ENCODE results near the gene SMG6. TPM values are rescaled to one million over a fixed set of nuclear protein-coding genes. Genes with fewer than 3 reads are reported as not detected.

SMG6 gene
- 44.8 and 51.4 TPM in 2 replicates for total RNA-seq

GRCh38 chr17:2303204-2304188, at the start of gene SMG6, which contains the start of gene SRR:
TSS of gene SMG6 (minus strand) at chr17:2303785. CDS start at chr17:2303720, 65 bp downstream.
TSS of gene SRR (plus strand) at chr17:2303950. CDS start at chr17:2315561, 11,611 bp downstream.

DNA sequence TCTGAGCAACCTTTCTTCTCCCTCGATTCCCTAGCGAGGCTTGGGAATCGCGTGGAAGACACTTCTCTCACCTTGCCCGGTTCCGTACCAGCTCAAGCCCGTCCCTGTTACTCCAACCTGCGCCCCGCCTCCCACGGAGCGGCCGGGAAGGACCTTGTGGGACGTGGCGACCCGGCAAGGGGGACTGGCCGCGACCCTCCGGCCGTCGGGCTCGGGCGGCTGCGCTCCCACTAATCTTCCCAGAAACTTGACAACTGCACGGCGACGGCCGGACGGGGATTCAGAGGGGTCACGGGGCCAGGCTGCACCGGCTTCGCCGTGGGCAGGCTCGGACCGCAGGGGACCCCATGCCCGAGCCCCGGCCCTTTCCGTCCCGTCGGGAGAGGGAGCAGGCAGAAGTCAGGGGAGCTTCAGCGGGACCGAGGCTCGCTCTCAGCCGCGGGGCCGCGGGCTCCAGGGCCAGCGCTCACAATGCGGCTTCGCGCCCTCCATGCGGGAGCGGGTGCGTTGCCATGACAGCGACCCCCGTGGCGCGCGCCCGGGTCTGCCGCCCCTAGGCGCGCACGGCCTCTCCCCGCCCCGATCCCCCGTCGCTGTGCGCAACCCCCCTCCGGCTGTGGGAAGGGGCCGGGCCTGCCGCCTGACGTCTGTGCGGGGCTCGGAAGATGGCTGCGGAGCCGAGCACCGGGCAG, 33.4 kb upstream of the SMG6 start, which contains the start of gene SGSM2:
Gene SGSM2, plus strand, starts transcription at position 650 of the 692 bp plus-strand sequence. CDS start 188 bp downstream, outside the sequence.

GRCh38 chr17:2336215-2336851, 32.7 kb upstream of the SMG6 start, which contains the start of gene TSR1:
TSS of gene TSR1 (minus strand) at chr17:2336457. CDS start at chr17:2336427, 30 bp downstream.

GRCh38 chr17:2054512-2055291, 248.9 kb downstream of the SMG6 start, which contains the start of gene HIC1:
TSS of gene HIC1 (plus strand) at chr17:2055103. CDS start at chr17:2056691, 1,588 bp downstream.

DNA sequence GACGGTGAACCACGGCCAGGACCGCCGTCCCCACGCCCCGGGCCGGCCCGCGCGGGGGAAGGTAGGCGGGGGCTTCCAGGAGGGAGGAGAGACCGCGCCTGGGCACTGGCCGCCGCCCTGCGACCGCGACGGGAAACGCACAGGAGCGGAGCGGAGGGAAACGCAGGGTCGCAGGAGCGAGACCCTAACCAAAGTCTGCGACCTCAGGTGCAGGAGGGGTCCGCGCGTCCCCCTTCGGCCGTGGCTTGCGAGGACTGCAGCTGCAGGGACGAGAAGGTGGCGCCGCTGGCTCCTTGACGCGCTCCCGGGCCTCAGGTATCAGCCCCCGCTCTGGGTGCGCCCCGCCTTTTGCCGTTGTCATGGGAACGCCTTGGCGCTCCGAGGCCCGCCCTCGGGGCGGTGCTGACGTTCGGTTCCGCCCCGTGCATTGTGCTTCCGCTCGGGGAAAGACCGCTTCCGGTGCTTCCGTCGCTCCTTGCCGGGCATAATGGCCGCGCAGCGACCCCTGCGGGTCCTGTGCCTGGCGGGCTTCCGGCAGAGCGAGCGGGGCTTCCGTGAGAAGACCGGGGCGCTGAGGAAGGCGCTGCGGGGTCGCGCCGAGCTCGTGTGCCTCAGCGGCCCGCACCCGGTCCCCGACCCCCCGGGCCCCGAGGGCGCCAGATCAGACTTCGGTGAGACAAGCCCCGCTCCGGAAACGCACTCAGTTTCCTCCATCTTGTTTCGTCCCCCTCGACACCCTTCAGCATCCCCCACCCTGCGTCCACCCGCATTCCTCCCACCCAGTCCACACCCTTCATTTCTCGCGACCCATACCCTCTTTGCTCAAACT, 261.8 kb downstream of the SMG6 start, which contains the start of gene OVCA2:
Gene OVCA2, plus strand, starts transcription at position 462 of the 829 bp plus-strand sequence. Its CDS starts 26 bp downstream, at position 488.

DNA sequence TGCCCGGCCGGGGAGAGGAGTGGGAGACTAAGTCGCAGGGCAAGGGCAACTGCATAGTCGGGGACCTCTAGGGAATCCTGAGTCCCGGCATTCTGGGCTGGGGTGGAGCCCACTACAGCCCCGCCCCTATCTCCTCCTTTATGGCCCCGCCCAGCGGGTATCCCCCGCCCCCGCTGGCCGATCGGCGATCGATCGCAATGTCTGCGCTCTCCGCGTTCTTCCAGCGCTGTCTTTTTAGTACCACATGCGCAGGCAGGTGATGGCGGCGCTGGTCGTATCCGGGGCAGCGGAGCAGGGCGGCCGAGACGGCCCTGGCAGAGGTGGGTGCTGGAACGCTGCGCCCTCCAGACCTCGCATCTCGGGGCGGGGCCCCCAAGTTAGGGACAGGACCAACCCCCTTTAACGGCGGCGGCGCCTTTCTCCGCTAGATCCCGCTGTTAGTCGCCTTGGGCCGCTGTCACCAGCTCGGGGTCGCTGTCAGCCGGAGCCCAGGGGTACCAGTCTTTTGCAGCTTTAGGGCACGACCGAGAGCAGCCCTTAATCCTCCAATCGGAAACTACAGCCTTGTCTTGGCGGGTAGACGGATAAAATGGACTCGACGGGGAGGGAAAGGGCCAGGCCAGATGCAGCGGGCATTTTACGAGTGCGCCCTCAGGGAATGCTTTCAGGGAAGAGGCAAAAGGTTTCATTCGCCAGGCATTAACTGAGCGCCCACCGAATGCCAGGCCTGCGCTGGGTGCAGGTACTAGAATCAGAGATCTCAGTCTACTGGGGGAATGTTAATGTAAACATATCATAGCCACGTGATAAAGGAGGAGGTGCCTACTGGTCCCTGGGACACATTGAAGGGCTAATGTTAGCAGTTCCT, 273.4 kb downstream of the SMG6 start, which contains the start of gene DPH1:
Gene DPH1, plus strand, starts transcription at position 243 of the 868 bp plus-strand sequence. Its CDS starts 17 bp downstream, at position 260.

GRCh38 chr17:2025220-2025621, 278.4 kb downstream of the SMG6 start, which contains the start of gene RTN4RL1:
TSS of gene RTN4RL1 (minus strand) at chr17:2025334. CDS start at chr17:2024865, 469 bp downstream.

Other genes with a start within 250 kb of the SMG6 start
- 61.8 and 98.9 TPM in 2 replicates for gene HIC1, start 248.7 kb downstream of the SMG6 start, total RNA-seq
- gene SRR, start 165 bp upstream of the SMG6 start, total RNA-seq = 24.4 and 27.6 TPM in 2 replicates
- 46.4 and 67.6 TPM in 2 replicates for gene TSR1, start 32.7 kb upstream of the SMG6 start, total RNA-seq
- gene SGSM2, start 33.7 kb upstream of the SMG6 start, total RNA-seq = 37.2 and 75.4 TPM in 2 replicates
- 10.8 and 14.9 TPM in 2 replicates for gene MNT, start 97.3 kb upstream of the SMG6 start, total RNA-seq
- 16.9 and 19.3 TPM in 2 replicates for gene METTL16, start 208.1 kb upstream of the SMG6 start, total RNA-seq

All from smooth muscle cell of trachea (primary cell).